Fibroblast of villous mesenchyme (primary cell): ENCODE data around the gene CHRM3. TPM values are rescaled to one million over a fixed set of nuclear protein-coding genes. Genes with fewer than 3 reads are reported as not detected.

Experiments
- DNase-seq: peaks from one replicate; pipeline ENCODE4 v3.0.0-alpha.2; 2010; ENCODE audit warnings: low read depth
- H3K4me3 ChIP-seq: 2 replicates; pipeline ENCODE4 v1.5.1; 2011; ENCODE audit warnings: low read depth, mild to moderate bottlenecking, low read length
- CTCF ChIP-seq: IDR thresholded peaks from 2 replicates; pipeline ENCODE4 v1.5.1; 2012; ENCODE audit warnings: low read depth, mild to moderate bottlenecking, low read length; ENCODE audit not compliant: insufficient read depth
- total RNA-seq: library from RNA; depleted of rRNA; stranded (reverse); fragments of >200 nt; gene quantifications from 2 replicates; pipeline ENCODE4 v1.2.3, GENCODE V29; 2012

CHRM3 gene
- total RNA-seq, 1 donor, result not detected

- no peak for DNase-seq
- H3K4me3 ChIP-seq, result no peak overlapping the region
- TF ChIP-seq CTCF, result no peak
Observed at GRCh38 chr1:239426821-239427475, 40.6 kb downstream of the CHRM3 start.

- DNase-seq, result no peak
- no peak for TF ChIP-seq CTCF
- H3K4me3 ChIP-seq, result no peak overlapping the region
Observed at GRCh38 chr1:239427712-239428111, 41.3 kb downstream of the CHRM3 start.

GRCh38 chr1:239428120-239428710 lies 41.8 kb downstream of the CHRM3 start:
- DNase-seq, result no peak
- TF ChIP-seq CTCF, result no peak
- H3K4me3 ChIP-seq, result no peak overlapping the region

- no peak for DNase-seq
- H3K4me3 ChIP-seq, result no peak overlapping the region
- TF ChIP-seq CTCF, result no peak
Observed at GRCh38 chr1:239429163-239429562, 42.8 kb downstream of the CHRM3 start.

GRCh38 chr1:239432255-239432654 lies 45.9 kb downstream of the CHRM3 start:
- TF ChIP-seq CTCF, result no peak
- DNase-seq, result no peak
- no peak overlapping the region for H3K4me3 ChIP-seq

- no peak for TF ChIP-seq CTCF
- H3K4me3 ChIP-seq, result no peak overlapping the region
- no peak for DNase-seq
Observed at GRCh38 chr1:239434181-239434580, 47.8 kb downstream of the CHRM3 start.
